B cell (primary cell): ENCODE results near the gene SYNE1. TPM values are rescaled to one million over a fixed set of nuclear protein-coding genes. Genes with fewer than 3 reads are reported as not detected.

ENCODE experiments used
- ATAC-seq: fragments of 200-7000 bp; cut with Tn5 transposase; one replicate; pipeline ENCODE4 v1.10.0; 2021; ENCODE audit warnings: low read depth, mild to moderate bottlenecking, moderate number of reproducible peaks, moderate library complexity
- CTCF ChIA-PET: fragments of 350-600 bp; sonication (Branson Sonifier 250); formaldehyde crosslinking; loops from one replicate; lab custom pipeline; 2021; ENCODE audit warnings: antibody characterized with exemption, inconsistent platforms; lab: Charles Lee
- POLR2A ChIA-PET: fragments of 350-600 bp; sonication (Branson Sonifier 250); formaldehyde crosslinking; loops from one replicate; lab custom pipeline; 2021; ENCODE audit warnings: antibody characterized with exemption; lab: Charles Lee
- DNase-seq: peaks from one replicate; pipeline ENCODE4 v3.0.0; 2013
- H2AFZ ChIP-seq: 2 replicates; pipeline ENCODE4 v1.6.1; 2012; ENCODE audit warnings: mild to moderate bottlenecking, low read depth, low read length; ENCODE audit not compliant: insufficient read depth, poor library complexity, severe bottlenecking
- H3K27ac ChIP-seq, 2 donors: 1 replicate in 1 of 2; 2 replicates in 1 of 2; pipeline ENCODE4 v1.5.1; 2012 to 2013; ENCODE audit warnings: low read length in 2 of 2, mild to moderate bottlenecking in 2 of 2, moderate library complexity in 1 of 2
- H3K27me3 ChIP-seq, 4 experiments: fragments of 200-600 bp in 1 of 4; sonication (generic) in 1 of 4; replicated peaks in 1 of 4; 1 replicate in 2 of 4; 2 replicates in 2 of 4; pipeline versions ENCODE4 v1.6.1 to v1.7.0; 2013 to 2016; ENCODE audit warnings: low read length in 3 of 4, mild to moderate bottlenecking in 2 of 4, mixed read lengths in 1 of 4, moderate library complexity in 1 of 4; ENCODE audit not compliant: insufficient read depth in 4 of 4, control insufficient read depth in 3 of 4; ENCODE audit errors: control extremely low read depth in 1 of 4
- H3K36me3 ChIP-seq, 2 experiments: replicated peaks in 1 of 2; 1 replicate in 1 of 2; 2 replicates in 1 of 2; pipeline versions ENCODE4 v1.6.1 to v1.7.1; 2013; ENCODE audit warnings: low read length in 1 of 2; ENCODE audit not compliant: insufficient read depth in 2 of 2, control insufficient read depth in 1 of 2; ENCODE audit errors: control extremely low read depth in 1 of 2, extremely low read depth in 1 of 2
- H3K4me1 ChIP-seq, 2 donors: fragments of 200-600 bp in 1 of 2; sonication (generic) in 1 of 2; 1 replicate in 1 of 2; 2 replicates in 1 of 2; pipeline versions ENCODE4 v1.5.1 to v1.6.1; 2013 to 2017; ENCODE audit warnings: low read length in 2 of 2; ENCODE audit not compliant: control insufficient read depth in 2 of 2, insufficient read depth in 2 of 2
- H3K4me2 ChIP-seq: replicated peaks from 2 replicates; pipeline ENCODE3; 2012; ENCODE audit warnings: mild to moderate bottlenecking, low read depth, low read length; ENCODE audit not compliant: poor library complexity, severe bottlenecking
- H3K4me3 ChIP-seq, 5 experiments: fragments of 200-600 bp in 1 of 5; sonication (generic) in 1 of 5; 1 replicate in 3 of 5; 2 replicates in 2 of 5; pipeline versions ENCODE4 v1.5.1 to v1.7.0; 2011 to 2016; ENCODE audit warnings: low read length in 4 of 5, mild to moderate bottlenecking in 4 of 5, low read depth in 2 of 5, control low read depth in 1 of 5, moderate library complexity in 1 of 5; ENCODE audit not compliant: insufficient read depth in 1 of 5; ENCODE audit errors: control extremely low read depth in 1 of 5, extremely low read depth in 1 of 5
- H3K79me2 ChIP-seq: fragments of 200-600 bp; sonication (generic); one replicate; pipeline ENCODE4 v1.6.0; 2016; ENCODE audit warnings: low read length; ENCODE audit not compliant: control insufficient read depth, insufficient read depth
- H3K9ac ChIP-seq: fragments of 200-600 bp; sonication (generic); 2 replicates; pipeline ENCODE4 v1.6.1; 2017; ENCODE audit warnings: mild to moderate bottlenecking, low read length, moderate library complexity
- H3K9me3 ChIP-seq, 3 donors: one replicate each; pipeline versions ENCODE4 v1.6.1 to v1.7.1; 2013; ENCODE audit warnings: low read length in 2 of 3; ENCODE audit not compliant: control insufficient read depth in 2 of 3, insufficient read depth in 1 of 3; ENCODE audit errors: control extremely low read depth in 1 of 3
- H4K20me1 ChIP-seq: 2 replicates; pipeline ENCODE4 v1.6.0; 2012; ENCODE audit warnings: mild to moderate bottlenecking, low read length; ENCODE audit not compliant: insufficient read depth, control insufficient read depth, poor library complexity, severe bottlenecking
- H3K27ac Mint-ChIP-seq: one replicate; pipeline ENCODE4 v1.8.0; 2021; ENCODE audit warnings: mixed read lengths
- H3K27me3 Mint-ChIP-seq: one replicate; pipeline ENCODE4 v1.8.0; 2021; ENCODE audit warnings: mixed read lengths
- H3K4me1 Mint-ChIP-seq: one replicate; pipeline ENCODE4 v1.8.0; 2021; ENCODE audit warnings: mixed read lengths
- H3K4me3 Mint-ChIP-seq: one replicate; pipeline ENCODE4 v1.8.0; 2021; ENCODE audit warnings: mixed read lengths
- H3K9me3 Mint-ChIP-seq: one replicate; pipeline ENCODE4 v1.8.0; 2022; ENCODE audit warnings: mixed read lengths; ENCODE audit not compliant: insufficient read depth
- EZH2 ChIP-seq: IDR thresholded peaks from 2 replicates; pipeline ENCODE4 v1.6.1; 2012; ENCODE audit warnings: borderline replicate concordance, low read depth, mild to moderate bottlenecking, moderate library complexity, low read length; ENCODE audit not compliant: insufficient read depth, poor library complexity, severe bottlenecking
- WGBS: methylation state at CpG from one replicate; pipeline ENCODE4 v1.1.5; 2013; ENCODE audit warnings: missing lambda C conversion rate; ENCODE audit not compliant: insufficient coverage; 5-methylcytosine and 5-hydroxymethylcytosine counted together
- intact Hi-C: fragments of 100-400 bp; cut with micrococcal nuclease; formaldehyde crosslinking; loops from one replicate; pipeline ENCODE4 v1.10.0; 2022
- polyA plus RNA-seq: library from polyadenylated mRNA; depleted of rRNA; stranded (reverse); fragments of >200 nt; gene quantifications from 2 replicates; pipeline ENCODE4 v1.2.3, GENCODE V29; 2012
- total RNA-seq, 2 donors: library from RNA; stranded (reverse); fragments of 120-200 nt in 1 of 2; gene quantifications; 1 replicate in 1 of 2; 2 replicates in 1 of 2; pipeline versions ENCODE4 v1.2.3 to v1.2.4, GENCODE V29; 2013 to 2022
- TF ChIP-seq, protein P1 (sequence below): fragments of 200-600 bp; IDR thresholded peaks from one replicate; pipeline ENCODE4 v1.8.0; 2022; ENCODE audit warnings: antibody characterized with exemption, mild to moderate bottlenecking

SYNE1 gene
- total and polyA plus RNA-seq, 2 donors (not counting 1 experiment from before 2014, with no cell fraction given), result 49.2 to 108 TPM

- CTCF ChIA-PET, result no interaction called here
- no peaks in the 10 kb centered on the region for H3K9me3 ChIP-seq
- intact Hi-C loops, result no loop called here
- no peaks in the 10 kb centered on the region for H3K27me3 Mint-ChIP-seq
- no CpG with 5 or more reads among the region's 1 CpG for WGBS
- ATAC-seq (no peak), DNase-seq (no peak)
- H3K4me1 ChIP-seq, result no peaks in the 10 kb centered on the region
- no peaks in the 10 kb centered on the region for H3K79me2 ChIP-seq
- no peak overlapping the region for H3K27ac Mint-ChIP-seq
- H3K4me3 ChIP-seq, result no peak overlapping the region
- POLR2A ChIA-PET, result no interaction called here
- no peaks in the 10 kb centered on the region for H3K9me3 Mint-ChIP-seq
- H3K4me1 Mint-ChIP-seq, result no peaks in the 10 kb centered on the region
- H3K4me2 ChIP-seq, result no peak overlapping the region
- H3K9ac ChIP-seq, result no peak overlapping the region
- H3K4me3 Mint-ChIP-seq, result no peak overlapping the region
- peaks cover 0 to 48% of the 10 kb centered on the region in 2 experiments for H3K36me3 ChIP-seq
- no peak overlapping the region for H2AFZ ChIP-seq
- no peaks in the 10 kb centered on the region for H3K27me3 ChIP-seq
- TF ChIP-seq EZH2, result no peak
- TF ChIP-seq, protein P1, sequence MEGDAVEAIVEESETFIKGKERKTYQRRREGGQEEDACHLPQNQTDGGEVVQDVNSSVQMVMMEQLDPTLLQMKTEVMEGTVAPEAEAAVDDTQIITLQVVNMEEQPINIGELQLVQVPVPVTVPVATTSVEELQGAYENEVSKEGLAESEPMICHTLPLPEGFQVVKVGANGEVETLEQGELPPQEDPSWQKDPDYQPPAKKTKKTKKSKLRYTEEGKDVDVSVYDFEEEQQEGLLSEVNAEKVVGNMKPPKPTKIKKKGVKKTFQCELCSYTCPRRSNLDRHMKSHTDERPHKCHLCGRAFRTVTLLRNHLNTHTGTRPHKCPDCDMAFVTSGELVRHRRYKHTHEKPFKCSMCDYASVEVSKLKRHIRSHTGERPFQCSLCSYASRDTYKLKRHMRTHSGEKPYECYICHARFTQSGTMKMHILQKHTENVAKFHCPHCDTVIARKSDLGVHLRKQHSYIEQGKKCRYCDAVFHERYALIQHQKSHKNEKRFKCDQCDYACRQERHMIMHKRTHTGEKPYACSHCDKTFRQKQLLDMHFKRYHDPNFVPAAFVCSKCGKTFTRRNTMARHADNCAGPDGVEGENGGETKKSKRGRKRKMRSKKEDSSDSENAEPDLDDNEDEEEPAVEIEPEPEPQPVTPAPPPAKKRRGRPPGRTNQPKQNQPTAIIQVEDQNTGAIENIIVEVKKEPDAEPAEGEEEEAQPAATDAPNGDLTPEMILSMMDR, result no peak
- no peaks in the 10 kb centered on the region for H4K20me1 ChIP-seq
- no peak overlapping the region for H3K27ac ChIP-seq
Observed at GRCh38 chr6:152212437-152212836, 424.7 kb downstream of the SYNE1 start.

DNA sequence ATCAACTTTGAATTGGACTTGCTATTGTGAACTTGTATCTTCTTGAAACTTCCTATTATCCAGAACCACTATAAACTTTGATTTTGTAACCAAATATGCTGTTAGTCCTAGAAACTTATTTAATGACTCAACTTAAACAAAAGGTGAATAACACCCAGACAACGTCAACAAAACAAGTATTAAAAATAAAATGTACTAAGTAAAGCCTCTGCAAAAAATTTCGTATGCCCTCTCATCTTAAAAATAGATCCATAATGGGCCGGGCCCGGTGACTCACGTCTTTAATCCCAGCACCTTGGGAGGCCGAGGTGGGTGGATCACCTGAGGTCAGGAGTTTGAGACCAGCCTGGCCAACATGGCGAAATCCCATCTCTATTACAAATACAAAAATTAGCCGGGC, 428.0 kb downstream of the SYNE1 start:
- Histone ChIP-seq H3K27ac (no peak overlapping the region), H3K9ac (no peak overlapping the region), H2AFZ (no peak overlapping the region), H3K27me3 (no peaks in the 10 kb centered on the region), H3K79me2 (no peaks in the 10 kb centered on the region), H3K9me3 (no peaks in the 10 kb centered on the region), H3K4me1 (no peaks in the 10 kb centered on the region), H3K4me3 (no peak overlapping the region), H4K20me1 (no peaks in the 10 kb centered on the region), H3K36me3 (peaks cover 1 to 60% of the 10 kb centered on the region in 2 experiments), H3K4me2 (no peak overlapping the region)
- Mint-ChIP-seq H3K4me1 (no peaks in the 10 kb centered on the region), H3K9me3 (no peaks in the 10 kb centered on the region), H3K4me3 (no peak overlapping the region), H3K27ac (no peak overlapping the region), H3K27me3 (no peaks in the 10 kb centered on the region)
- 95% methylated on average over 7 of the region's 8 CpGs for whole genome bisulfite sequencing
- intact Hi-C loops, result no loop called here
- ATAC-seq (no peak), DNase-seq (no peak)
- ChIA-PET CTCF (interaction anchor here (1.3 kb wide), 1 partner anchor 24 kb away, joined by 3 read pairs; no protein-coding TSS in a partner anchor), POLR2A (no interaction called here)
- TF ChIP-seq, protein P1, result no peak
- no peak for TF ChIP-seq EZH2
